MM.1S (cell line): ENCODE results near the gene PCCA.

Source experiments
- DNase-seq: peaks from one replicate; pipeline ENCODE4 v3.0.0-alpha.2; 2015
- H2AFZ ChIP-seq: fragments of 300-600 bp; sonication (generic); 2 replicates; pipeline ENCODE4 v1.6.0; 2016; ENCODE audit warnings: antibody characterized with exemption, low read length
- H3F3A ChIP-seq: fragments of 300-600 bp; sonication (generic); 2 replicates; pipeline ENCODE4 v1.6.1; 2016; ENCODE audit warnings: mild to moderate bottlenecking, antibody characterized with exemption, low read length, moderate library complexity, mixed read lengths; ENCODE audit not compliant: insufficient read depth
- H3K27ac ChIP-seq: fragments of 300-600 bp; sonication (generic); 2 replicates; pipeline ENCODE4 v1.5.1; 2016; ENCODE audit warnings: mild to moderate bottlenecking, low read length
- H3K27me3 ChIP-seq: fragments of 300-600 bp; sonication (generic); replicated peaks from 2 replicates; pipeline ENCODE4 v1.6.0; 2016; ENCODE audit warnings: low read length; ENCODE audit not compliant: insufficient read depth
- H3K36me3 ChIP-seq: fragments of 300-600 bp; sonication (generic); replicated peaks from 2 replicates; pipeline ENCODE4 v1.6.1; 2016; ENCODE audit warnings: mild to moderate bottlenecking, low read length, mixed read lengths; ENCODE audit not compliant: insufficient read depth
- H3K4me1 ChIP-seq: fragments of 300-600 bp; sonication (generic); 2 replicates; pipeline ENCODE4 v1.6.1; 2016; ENCODE audit warnings: low read length, mixed read lengths
- H3K4me2 ChIP-seq: fragments of 300-600 bp; sonication (generic); 2 replicates; pipeline ENCODE4 v1.6.0; 2016; ENCODE audit warnings: low read depth, low read length
- H3K4me3 ChIP-seq: fragments of 300-600 bp; sonication (generic); 2 replicates; pipeline ENCODE4 v1.5.1; 2016; ENCODE audit warnings: low read length, mixed read lengths
- H3K79me2 ChIP-seq: fragments of 300-600 bp; sonication (generic); 2 replicates; pipeline ENCODE4 v1.6.1; 2016; ENCODE audit warnings: mixed run types, low read length, mixed read lengths
- H3K9ac ChIP-seq: fragments of 300-600 bp; sonication (generic); 2 replicates; pipeline ENCODE4 v1.6.1; 2016; ENCODE audit warnings: low read length, mixed read lengths
- H3K9me2 ChIP-seq: fragments of 300-600 bp; sonication (generic); replicated peaks from 2 replicates; pipeline ENCODE4 v1.6.1; 2016; ENCODE audit warnings: mild to moderate bottlenecking, low read length, mixed read lengths; ENCODE audit not compliant: insufficient read depth
- H3K9me3 ChIP-seq: fragments of 300-600 bp; sonication (generic); replicated peaks from 2 replicates; pipeline ENCODE4 v1.6.1; 2016; ENCODE audit warnings: mild to moderate bottlenecking, low read length, mixed read lengths; ENCODE audit not compliant: insufficient read depth
- H4K20me1 ChIP-seq: fragments of 300-600 bp; sonication (generic); 2 replicates; pipeline ENCODE4 v1.6.1; 2016; ENCODE audit warnings: mild to moderate bottlenecking, low read length, moderate library complexity, mixed read lengths; ENCODE audit not compliant: insufficient read depth
- CTCF ChIP-seq: fragments of 300-600 bp; sonication (generic); IDR thresholded peaks from 2 replicates; pipeline ENCODE4 v1.5.1; 2016; ENCODE audit warnings: antibody characterized with exemption, low read length, mixed read lengths
- EZH2 ChIP-seq: fragments of 300-600 bp; sonication (generic); optimal IDR thresholded peaks from 2 replicates; pipeline ENCODE3; 2017; ENCODE audit warnings: low read depth, mild to moderate bottlenecking, antibody characterized with exemption, low read length, mixed read lengths
- EZH2phosphoT487 ChIP-seq: fragments of 300-600 bp; sonication (generic); IDR thresholded peaks from 2 replicates; pipeline ENCODE4 v1.6.1; 2018; ENCODE audit warnings: antibody characterized with exemption, low read length

Gene PCCA

GRCh38 chr13:100059827-100060226 lies 29.1 kb upstream of the PCCA start:
- no peak overlapping the region for H3K4me2 ChIP-seq
- no peaks in the 10 kb centered on the region for H3K4me1 ChIP-seq
- no peaks in the 10 kb centered on the region for H3K27me3 ChIP-seq
- DNase-seq, result no peak
- TF ChIP-seq CTCF (no peak), EZH2 (no peak), EZH2phosphoT487 (no peak)
- no peak overlapping the region for H2AFZ ChIP-seq
- no peak overlapping the region for H3K4me3 ChIP-seq
- no peaks in the 10 kb centered on the region for H3K9me3 ChIP-seq
- H3K36me3 ChIP-seq, result no peaks in the 10 kb centered on the region
- H3K9me2 ChIP-seq, result no peaks in the 10 kb centered on the region
- no peaks in the 10 kb centered on the region for H4K20me1 ChIP-seq
- no peaks in the 10 kb centered on the region for H3K79me2 ChIP-seq
- no peak overlapping the region for H3K9ac ChIP-seq
- no peaks in the 10 kb centered on the region for H3F3A ChIP-seq
- H3K27ac ChIP-seq, result no peak overlapping the region

GRCh38 chr13:100063333-100063732 lies 25.6 kb upstream of the PCCA start:
- Histone ChIP-seq H3K4me2 (no peak overlapping the region), H3K4me3 (no peak overlapping the region), H3K27me3 (no peaks in the 10 kb centered on the region), H3K4me1 (no peaks in the 10 kb centered on the region), H4K20me1 (no peaks in the 10 kb centered on the region), H3K27ac (no peak overlapping the region), H3K9ac (no peak overlapping the region), H3K36me3 (no peaks in the 10 kb centered on the region), H3K79me2 (no peaks in the 10 kb centered on the region), H3F3A (no peaks in the 10 kb centered on the region), H2AFZ (no peak overlapping the region), H3K9me3 (no peaks in the 10 kb centered on the region), H3K9me2 (no peaks in the 10 kb centered on the region)
- no peak for TF ChIP-seq EZH2
- TF ChIP-seq CTCF, result no peak
- TF ChIP-seq EZH2phosphoT487, result no peak
- no peak for DNase-seq

GRCh38 chr13:100063906-100064305 lies 25.0 kb upstream of the PCCA start:
- H2AFZ ChIP-seq, result no peak overlapping the region
- H3K36me3 ChIP-seq, result no peaks in the 10 kb centered on the region
- no peaks in the 10 kb centered on the region for H3K9me3 ChIP-seq
- no peaks in the 10 kb centered on the region for H4K20me1 ChIP-seq
- H3K9ac ChIP-seq, result no peak overlapping the region
- H3K27me3 ChIP-seq, result no peaks in the 10 kb centered on the region
- no peaks in the 10 kb centered on the region for H3K79me2 ChIP-seq
- no peaks in the 10 kb centered on the region for H3K9me2 ChIP-seq
- TF ChIP-seq CTCF (no peak), EZH2 (no peak), EZH2phosphoT487 (no peak)
- H3K4me1 ChIP-seq, result no peaks in the 10 kb centered on the region
- H3K27ac ChIP-seq, result no peak overlapping the region
- no peak for DNase-seq
- no peak overlapping the region for H3K4me2 ChIP-seq
- no peaks in the 10 kb centered on the region for H3F3A ChIP-seq
- H3K4me3 ChIP-seq, result no peak overlapping the region
